HTR-8/SVneo (cell line): ENCODE data around the gene MRPS23.

Experiments
- DNase-seq: peaks from one replicate; pipeline ENCODE4 v3.0.0; 2011; ENCODE audit warnings: low spot score, mixed read lengths; ENCODE audit not compliant: insufficient read length
- FAIRE-seq: peaks from 2 replicates; lab custom pipeline; 2011; peaks lifted over from hg19 to GRCh38; lab: Jason Lieb, UNC

The MRPS23 gene

DNA sequence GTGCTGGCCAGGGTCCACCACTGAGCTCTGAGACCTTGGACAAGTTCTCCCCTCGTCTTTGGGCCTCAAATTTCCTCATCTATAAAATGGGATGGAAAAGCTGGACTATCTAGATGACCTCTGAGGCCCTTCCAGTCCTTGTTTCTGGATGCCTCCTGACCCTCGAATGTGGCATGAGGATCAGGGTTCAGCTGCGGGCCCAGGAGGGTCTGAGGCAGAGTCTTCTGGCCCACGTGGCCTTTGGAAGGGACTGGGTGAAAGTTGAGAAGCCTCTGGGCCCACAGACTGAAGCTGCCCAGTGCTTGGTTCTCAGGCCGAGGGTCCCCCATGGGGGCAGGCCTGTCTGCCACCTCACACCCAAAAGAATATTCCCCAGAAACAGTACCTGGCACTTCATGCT lies 16.9 kb upstream of the MRPS23 start:
- FAIRE-seq (no peak), DNase-seq (no peak)

DNA sequence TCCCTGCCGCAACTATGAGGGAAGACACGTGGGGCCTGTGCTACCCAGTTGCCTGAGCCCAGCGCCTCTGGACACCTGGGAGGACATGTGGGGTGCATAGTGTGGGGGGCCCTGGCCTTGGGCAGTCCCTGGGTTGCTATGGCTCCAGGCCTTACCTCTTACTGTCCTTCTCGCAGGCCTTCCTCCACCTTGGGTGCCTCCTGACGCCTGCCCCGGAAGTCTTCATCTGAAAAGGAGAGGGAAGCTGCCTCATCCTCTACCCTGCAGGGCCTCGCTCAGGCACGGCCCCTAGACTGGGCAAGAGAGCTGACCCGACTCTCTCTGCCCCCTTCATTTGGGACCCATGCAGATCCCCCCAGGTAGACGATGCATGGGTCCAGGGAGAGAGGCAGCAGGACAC lies 16.5 kb upstream of the MRPS23 start:
- DNase-seq (no peak), FAIRE-seq (no peak)

DNA sequence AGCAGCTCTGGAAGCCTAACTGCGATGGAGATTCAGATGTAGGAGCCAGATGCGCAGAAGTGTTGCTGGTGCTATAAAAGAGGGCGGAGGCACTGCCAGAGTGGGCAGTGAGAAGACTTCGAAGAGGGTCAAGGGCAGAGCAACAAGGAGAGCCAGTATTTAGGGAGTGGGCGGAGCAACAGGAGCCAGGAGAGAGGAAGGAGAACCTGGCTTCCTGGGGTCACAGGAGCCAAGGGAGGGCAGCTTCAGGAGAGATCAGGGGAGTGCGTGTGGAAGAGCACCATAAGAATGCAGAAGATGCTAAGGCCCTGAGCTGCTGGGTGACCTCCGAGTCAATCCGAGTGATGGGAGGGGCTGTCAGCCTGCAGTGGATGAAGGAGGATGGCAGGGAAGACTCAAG lies 14.4 kb upstream of the MRPS23 start:
- no peak for FAIRE-seq
- no peak for DNase-seq

GRCh38 chr17:57862694-57863667 lies 13.1 kb upstream of the MRPS23 start:
- DNase-seq (no peak), FAIRE-seq (no peak)

GRCh38 chr17:57861790-57862693 lies 12.2 kb upstream of the MRPS23 start:
- FAIRE-seq (no peak), DNase-seq (no peak)

- no peak for FAIRE-seq
- DNase-seq: no peak
Observed at GRCh38 chr17:57861000-57861789, 11.4 kb upstream of the MRPS23 start.

GRCh38 chr17:57860414-57860999 lies 10.7 kb upstream of the MRPS23 start:
- FAIRE-seq: peak; percentile 40
- no peak for DNase-seq

GRCh38 chr17:57859601-57860413 lies 10.0 kb upstream of the MRPS23 start:
- DNase-seq (no peak), FAIRE-seq (no peak)

DNA sequence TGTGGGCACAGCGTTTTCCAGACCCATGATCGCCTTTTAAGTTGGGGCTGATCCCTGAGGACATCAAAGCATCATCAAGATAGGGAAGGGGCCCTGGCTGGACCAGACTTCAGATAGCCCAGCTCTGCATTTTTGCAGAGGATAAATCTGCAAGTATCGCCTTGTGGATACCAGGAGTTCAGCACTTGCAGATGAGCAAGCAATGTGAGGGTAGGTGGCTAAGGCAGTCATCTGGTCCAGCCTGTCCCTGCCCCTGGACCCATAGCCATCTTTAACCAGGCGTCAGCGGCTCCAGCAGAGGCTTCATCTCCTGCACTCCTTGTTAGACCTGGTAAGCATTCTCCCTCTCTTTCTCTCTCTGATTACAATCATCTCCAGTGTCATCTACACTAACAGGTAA lies 9.0 kb upstream of the MRPS23 start:
- FAIRE-seq: no peak
- DNase-seq: no peak

GRCh38 chr17:57856792-57857620 lies 7.2 kb upstream of the MRPS23 start:
- FAIRE-seq: no peak
- no peak for DNase-seq

- DNase-seq (no peak), FAIRE-seq (no peak)
Observed at GRCh38 chr17:57855391-57856035, 5.7 kb upstream of the MRPS23 start.

GRCh38 chr17:57853695-57854094 lies 3.9 kb upstream of the MRPS23 start:
- no peak for FAIRE-seq

GRCh38 chr17:57852955-57853328 lies 3.1 kb upstream of the MRPS23 start:
- FAIRE-seq (no peak), DNase-seq (no peak)

More at GRCh38 chr17:57853695-57854094, 3.9 kb upstream of the MRPS23 start:
- DNase-seq: no peak

GRCh38 chr17:57852092-57852954 lies 2.5 kb upstream of the MRPS23 start:
- DNase-seq (no peak), FAIRE-seq (no peak)

DNA sequence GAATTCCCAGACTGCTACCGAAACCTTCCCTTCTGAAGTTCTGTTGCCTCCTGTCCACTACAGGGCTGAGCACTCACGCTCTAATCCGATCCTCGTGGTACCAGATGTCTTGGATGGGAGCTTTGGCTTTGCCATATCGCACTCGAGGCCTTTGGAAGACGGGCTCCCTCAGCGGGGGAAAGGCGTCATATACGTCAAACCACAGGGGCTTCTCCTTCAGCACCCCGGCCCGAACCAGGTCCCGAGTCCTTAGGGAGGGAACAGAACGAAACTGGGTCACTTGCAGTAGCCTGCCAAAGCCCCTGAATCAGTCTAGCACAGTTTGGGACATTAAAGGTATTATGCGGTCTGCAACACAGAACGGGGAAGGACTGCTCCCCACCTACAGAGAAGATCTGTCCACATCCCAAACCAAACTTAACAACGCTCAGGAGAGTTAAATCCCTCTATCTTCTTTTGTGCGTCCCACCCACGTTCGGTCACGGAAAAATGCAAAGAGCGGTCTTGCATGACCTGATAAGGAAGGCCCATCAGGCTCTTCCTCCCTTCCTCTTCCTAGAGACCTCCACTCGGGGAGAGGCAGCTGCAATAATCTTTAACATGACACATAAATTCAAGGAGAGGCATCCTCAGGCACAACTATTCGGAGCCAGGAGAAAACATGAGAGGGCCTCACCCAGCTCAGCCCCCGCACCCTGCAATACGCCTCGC lies 526 bp downstream of the MRPS23 start:
- FAIRE-seq (no peak), DNase-seq (no peak)
